Astrocyte of the spinal cord (primary cell): ENCODE measurements around the gene IFITM1.
"Not testable (repeated sequence)": the region's sequence is repeated elsewhere in the genome, so short reads cannot be mapped to it uniquely, and the experiment has no call there.

Experiments
- DNase-seq: peaks from one replicate; pipeline ENCODE4 v3.0.0; 2011; ENCODE audit warnings: low read depth, low spot score
- H3K4me3 ChIP-seq: 2 replicates; pipeline ENCODE4 v1.5.1; 2011; ENCODE audit warnings: low read depth, mild to moderate bottlenecking, low read length, moderate library complexity
- in situ Hi-C: cut with HindIII; loops from 2 replicates; pipeline ENCODE4 v1.10.0; 2017; ENCODE audit warnings: low sequenced_read_pairs
- TF ChIP-seq, protein P1 (sequence below): IDR thresholded peaks from 2 replicates; pipeline ENCODE4 v1.5.1; 2012; ENCODE audit warnings: low read depth, mild to moderate bottlenecking, low read length, inconsistent platforms

IFITM1 gene

GRCh38 chr11:342328-342727 is 28.5 kb downstream of the IFITM1 start:
- TF ChIP-seq, protein P1, sequence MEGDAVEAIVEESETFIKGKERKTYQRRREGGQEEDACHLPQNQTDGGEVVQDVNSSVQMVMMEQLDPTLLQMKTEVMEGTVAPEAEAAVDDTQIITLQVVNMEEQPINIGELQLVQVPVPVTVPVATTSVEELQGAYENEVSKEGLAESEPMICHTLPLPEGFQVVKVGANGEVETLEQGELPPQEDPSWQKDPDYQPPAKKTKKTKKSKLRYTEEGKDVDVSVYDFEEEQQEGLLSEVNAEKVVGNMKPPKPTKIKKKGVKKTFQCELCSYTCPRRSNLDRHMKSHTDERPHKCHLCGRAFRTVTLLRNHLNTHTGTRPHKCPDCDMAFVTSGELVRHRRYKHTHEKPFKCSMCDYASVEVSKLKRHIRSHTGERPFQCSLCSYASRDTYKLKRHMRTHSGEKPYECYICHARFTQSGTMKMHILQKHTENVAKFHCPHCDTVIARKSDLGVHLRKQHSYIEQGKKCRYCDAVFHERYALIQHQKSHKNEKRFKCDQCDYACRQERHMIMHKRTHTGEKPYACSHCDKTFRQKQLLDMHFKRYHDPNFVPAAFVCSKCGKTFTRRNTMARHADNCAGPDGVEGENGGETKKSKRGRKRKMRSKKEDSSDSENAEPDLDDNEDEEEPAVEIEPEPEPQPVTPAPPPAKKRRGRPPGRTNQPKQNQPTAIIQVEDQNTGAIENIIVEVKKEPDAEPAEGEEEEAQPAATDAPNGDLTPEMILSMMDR, result no peak
- in situ Hi-C loops, result no loop called here
- no peak for DNase-seq
- H3K4me3 ChIP-seq, result no peak overlapping the region

DNA sequence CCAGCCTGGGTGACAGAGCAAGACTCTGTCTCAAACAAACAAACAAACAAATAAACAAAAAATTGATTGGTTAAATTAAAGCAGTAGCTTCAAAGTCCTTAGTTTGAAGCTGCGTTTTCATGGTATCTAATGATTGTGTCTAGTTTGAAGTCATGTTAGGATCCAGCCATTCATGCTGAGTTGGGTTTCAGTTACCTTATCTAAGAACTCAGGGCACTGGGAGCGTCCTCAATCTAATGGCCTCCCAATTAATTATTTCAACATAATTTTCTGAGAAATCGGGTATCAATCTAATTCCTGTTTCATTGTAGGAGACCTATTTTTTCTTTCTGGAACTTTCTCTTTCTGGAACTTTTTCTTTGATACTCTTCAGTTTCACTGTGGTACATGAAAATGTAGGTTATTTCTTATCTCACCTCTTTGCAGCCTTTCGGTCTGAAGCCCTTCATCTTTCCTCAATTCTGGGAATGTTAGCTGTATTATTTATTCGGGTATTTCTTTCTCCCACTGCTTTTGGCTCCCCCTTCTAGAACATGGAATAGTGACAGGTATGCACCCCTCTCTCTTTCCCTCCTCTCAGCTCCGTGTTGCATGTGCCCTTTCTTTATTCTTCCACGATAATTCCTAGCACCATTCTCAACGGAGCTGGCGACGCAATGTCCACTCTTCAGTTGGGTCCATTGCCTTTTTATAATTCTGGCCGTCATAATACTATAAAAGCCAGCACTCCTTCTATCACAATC is 31.2 kb downstream of the IFITM1 start:
- no peak for DNase-seq
- TF ChIP-seq, protein P1, result no peak
- no peak overlapping the region for H3K4me3 ChIP-seq
- in situ Hi-C loops, result no loop called here

- in situ Hi-C loops, result no loop called here
- no peak for DNase-seq
- TF ChIP-seq, protein P1, result no peak
- H3K4me3 ChIP-seq, result no peak overlapping the region
Measured at GRCh38 chr11:346529-346928, 32.7 kb downstream of the IFITM1 start.

DNA sequence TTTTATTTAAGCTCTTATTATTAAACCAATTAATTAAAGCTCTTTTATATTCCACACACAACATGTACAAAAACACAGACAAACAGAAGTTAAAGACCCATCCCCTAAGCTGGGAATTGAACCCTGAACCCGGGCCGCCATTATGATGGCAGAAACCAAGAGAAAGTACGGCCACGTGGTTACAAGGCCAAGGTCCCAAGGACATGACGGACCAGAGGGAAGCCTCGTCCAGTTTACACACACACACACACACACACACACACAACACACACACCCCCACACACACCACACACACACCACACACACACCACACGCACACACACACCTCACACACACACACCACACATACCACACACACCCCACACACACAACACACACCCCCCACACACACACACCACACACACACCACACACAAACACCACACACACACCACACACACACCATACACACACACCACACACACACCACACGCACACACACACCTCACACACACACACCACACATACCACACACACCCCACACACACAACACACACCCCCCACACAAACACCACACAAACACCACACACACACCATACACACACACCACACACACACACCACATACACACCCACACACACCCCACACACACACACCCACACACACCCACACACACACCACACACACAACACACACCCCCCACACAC is 35.6 kb downstream of the IFITM1 start:
- DNase-seq, H3K4me3 ChIP-seq, in situ Hi-C loops: not testable (repeated sequence)

DNA sequence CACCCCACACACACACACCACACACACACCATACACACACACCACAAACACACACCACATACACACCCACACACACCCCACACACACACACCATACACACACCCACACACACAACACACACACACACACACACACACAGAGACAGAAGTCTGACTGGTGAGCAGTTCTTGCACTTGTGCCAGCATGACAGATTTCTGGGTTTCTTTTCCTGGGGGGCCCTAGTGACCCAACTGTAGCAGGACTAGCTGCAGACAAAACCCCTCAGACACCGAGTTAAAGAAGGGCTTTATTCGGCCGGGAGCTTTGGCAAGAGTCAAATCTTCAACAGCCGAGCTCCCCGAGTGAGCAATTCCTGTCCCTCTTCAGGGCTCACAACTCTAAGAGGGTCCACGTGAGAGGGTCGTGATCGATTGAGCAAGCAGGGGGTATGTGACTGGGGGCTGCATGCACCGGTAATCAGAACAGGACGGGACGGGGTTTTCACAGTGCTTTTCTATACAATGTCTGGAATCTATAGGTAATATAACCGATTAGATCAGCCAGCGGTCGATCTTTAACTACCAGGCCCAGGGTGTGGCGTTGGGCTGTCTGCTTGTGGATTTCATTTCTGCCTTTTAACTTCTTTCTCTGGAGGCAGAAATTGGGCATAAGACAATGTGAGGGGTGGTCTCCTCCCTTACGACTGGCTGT is 36.3 kb downstream of the IFITM1 start:
- H3K4me3 ChIP-seq, DNase-seq, in situ Hi-C loops: not testable (repeated sequence)

- no peak for DNase-seq
- in situ Hi-C loops, result no loop called here
- H3K4me3 ChIP-seq, result no peak overlapping the region
- TF ChIP-seq, protein P1, result no peak
Measured at GRCh38 chr11:350723-351255, 36.9 kb downstream of the IFITM1 start.

- in situ Hi-C loops, result no loop called here
- no peak overlapping the region for H3K4me3 ChIP-seq
- TF ChIP-seq, protein P1, result no peak
- DNase-seq, result no peak
Measured at GRCh38 chr11:351411-351810, 37.6 kb downstream of the IFITM1 start.
